GM12891 (cell line): Measurements from ENCODE around the gene IARS1.

ENCODE experiments used
- PAX5 ChIP-seq: IDR thresholded peaks from 2 replicates; pipeline ENCODE4 v1.6.1; 2011; ENCODE audit warnings: low read length, moderate library complexity, mild to moderate bottlenecking; ENCODE audit not compliant: insufficient read depth, severe bottlenecking
- POLR2A ChIP-seq: IDR thresholded peaks from 2 replicates; pipeline ENCODE4 v1.6.1; 2011; ENCODE audit warnings: low read depth, low read length, control low read depth
- POLR2AphosphoS5 ChIP-seq: IDR thresholded peaks from 2 replicates; pipeline ENCODE4 v1.6.1; 2011; ENCODE audit warnings: low read depth, low read length, control low read depth
- POU2F2 ChIP-seq: IDR thresholded peaks from 2 replicates; pipeline ENCODE4 v1.6.1; 2011; ENCODE audit warnings: low read depth, mild to moderate bottlenecking, control low read depth, low read length, moderate library complexity
- TAF1 ChIP-seq: IDR thresholded peaks from 2 replicates; pipeline ENCODE4 v1.6.1; 2011; ENCODE audit warnings: low read depth, low read length, control low read depth

GRCh38 chr9:92295240-92295790, 1.8 kb upstream of the IARS1 start:
- TF ChIP-seq POLR2A: no peak
- TF ChIP-seq TAF1: no peak
- no peak for TF ChIP-seq POLR2AphosphoS5
- no peak for TF ChIP-seq PAX5
- no peak for TF ChIP-seq POU2F2
